KMS-11 (cell line): ENCODE results near the gene COPA.

Experiments
- H2AFZ ChIP-seq: fragments of 200-600 bp; sonication (generic); 2 replicates; pipeline ENCODE4 v1.6.1; 2016; ENCODE audit warnings: antibody characterized with exemption, mixed run types, low read depth
- H3K27ac ChIP-seq: fragments of 200-600 bp; sonication (generic); 2 replicates; pipeline ENCODE4 v1.6.1; 2016; ENCODE audit warnings: mild to moderate bottlenecking, mixed run types
- H3K27me3 ChIP-seq: fragments of 200-600 bp; sonication (generic); 2 replicates; pipeline ENCODE4 v1.6.1; 2017; ENCODE audit warnings: mild to moderate bottlenecking, low read depth, mixed run types, moderate library complexity; ENCODE audit not compliant: insufficient read depth
- H3K36me3 ChIP-seq: fragments of 200-600 bp; sonication (generic); 2 replicates; pipeline ENCODE4 v1.6.1; 2017; ENCODE audit warnings: mild to moderate bottlenecking, mixed run types; ENCODE audit not compliant: insufficient read depth
- H3K4me1 ChIP-seq: fragments of 200-600 bp; sonication (generic); 2 replicates; pipeline ENCODE4 v1.6.1; 2016; ENCODE audit warnings: mild to moderate bottlenecking, low read depth, mixed run types; ENCODE audit not compliant: poor library complexity, severe bottlenecking
- H3K4me2 ChIP-seq: fragments of 200-600 bp; sonication (generic); 2 replicates; pipeline ENCODE4 v1.7.0; 2016; ENCODE audit warnings: mild to moderate bottlenecking, mixed run types
- H3K4me3 ChIP-seq: fragments of 200-600 bp; sonication (generic); IDR thresholded peaks from 2 replicates; pipeline ENCODE4 v1.6.1; 2017; ENCODE audit warnings: low read depth, low read length, mixed read lengths; ENCODE audit not compliant: insufficient read depth
- H3K79me2 ChIP-seq: fragments of 200-600 bp; sonication (generic); 2 replicates; pipeline ENCODE4 v1.6.1; 2016; ENCODE audit warnings: low read depth, mixed run types; ENCODE audit not compliant: insufficient read depth
- H3K9ac ChIP-seq: fragments of 200-600 bp; sonication (generic); 2 replicates; pipeline ENCODE4 v1.6.1; 2016; ENCODE audit warnings: mild to moderate bottlenecking, mixed run types
- H4K20me1 ChIP-seq: fragments of 200-600 bp; sonication (generic); 2 replicates; pipeline ENCODE4 v1.6.1; 2016; ENCODE audit warnings: mild to moderate bottlenecking, mixed run types; ENCODE audit not compliant: insufficient read depth
- TF ChIP-seq, protein P1 (sequence below): fragments of 200-600 bp; sonication (generic); conservative IDR thresholded peaks from 2 replicates; pipeline ENCODE4 v1.6.1; 2017; ENCODE audit warnings: low read depth, mild to moderate bottlenecking, antibody characterized with exemption, low read length, moderate library complexity, mixed read lengths

The COPA gene

DNA sequence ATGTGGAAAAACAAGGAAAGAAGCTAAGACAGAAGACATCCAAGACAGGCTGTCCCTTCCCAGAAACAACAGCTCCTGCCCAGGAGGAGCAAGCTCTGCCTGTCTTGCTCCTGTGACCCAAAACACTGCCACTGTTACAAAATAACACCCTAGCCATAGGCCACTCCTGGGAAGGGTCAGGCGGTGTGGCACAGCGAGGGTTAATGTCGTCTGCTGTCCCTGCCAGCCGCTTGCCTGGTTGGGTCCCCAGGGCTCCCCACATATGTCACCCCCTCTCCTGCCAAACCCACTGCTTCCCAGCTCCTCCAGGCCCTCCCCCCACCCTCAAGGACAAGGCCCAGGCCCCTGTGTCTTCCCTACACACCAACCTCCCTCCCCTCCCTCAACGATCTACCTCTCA is 20.0 kb upstream of the COPA start:
- Histone ChIP-seq H2AFZ (no peak overlapping the region), H3K27me3 (no peaks in the 10 kb centered on the region), H3K27ac (no peak overlapping the region), H3K79me2 (no peaks in the 10 kb centered on the region), H3K4me3 (no peak overlapping the region), H4K20me1 (no peaks in the 10 kb centered on the region), H3K4me2 (no peak overlapping the region), H3K36me3 (peaks cover 6% of the 10 kb centered on the region; the same call in 1 of the 2 replicates), H3K9ac (no peak overlapping the region), H3K4me1 (peaks cover 17% of the 10 kb centered on the region)
- TF ChIP-seq, protein P1, sequence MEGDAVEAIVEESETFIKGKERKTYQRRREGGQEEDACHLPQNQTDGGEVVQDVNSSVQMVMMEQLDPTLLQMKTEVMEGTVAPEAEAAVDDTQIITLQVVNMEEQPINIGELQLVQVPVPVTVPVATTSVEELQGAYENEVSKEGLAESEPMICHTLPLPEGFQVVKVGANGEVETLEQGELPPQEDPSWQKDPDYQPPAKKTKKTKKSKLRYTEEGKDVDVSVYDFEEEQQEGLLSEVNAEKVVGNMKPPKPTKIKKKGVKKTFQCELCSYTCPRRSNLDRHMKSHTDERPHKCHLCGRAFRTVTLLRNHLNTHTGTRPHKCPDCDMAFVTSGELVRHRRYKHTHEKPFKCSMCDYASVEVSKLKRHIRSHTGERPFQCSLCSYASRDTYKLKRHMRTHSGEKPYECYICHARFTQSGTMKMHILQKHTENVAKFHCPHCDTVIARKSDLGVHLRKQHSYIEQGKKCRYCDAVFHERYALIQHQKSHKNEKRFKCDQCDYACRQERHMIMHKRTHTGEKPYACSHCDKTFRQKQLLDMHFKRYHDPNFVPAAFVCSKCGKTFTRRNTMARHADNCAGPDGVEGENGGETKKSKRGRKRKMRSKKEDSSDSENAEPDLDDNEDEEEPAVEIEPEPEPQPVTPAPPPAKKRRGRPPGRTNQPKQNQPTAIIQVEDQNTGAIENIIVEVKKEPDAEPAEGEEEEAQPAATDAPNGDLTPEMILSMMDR = no peak

DNA sequence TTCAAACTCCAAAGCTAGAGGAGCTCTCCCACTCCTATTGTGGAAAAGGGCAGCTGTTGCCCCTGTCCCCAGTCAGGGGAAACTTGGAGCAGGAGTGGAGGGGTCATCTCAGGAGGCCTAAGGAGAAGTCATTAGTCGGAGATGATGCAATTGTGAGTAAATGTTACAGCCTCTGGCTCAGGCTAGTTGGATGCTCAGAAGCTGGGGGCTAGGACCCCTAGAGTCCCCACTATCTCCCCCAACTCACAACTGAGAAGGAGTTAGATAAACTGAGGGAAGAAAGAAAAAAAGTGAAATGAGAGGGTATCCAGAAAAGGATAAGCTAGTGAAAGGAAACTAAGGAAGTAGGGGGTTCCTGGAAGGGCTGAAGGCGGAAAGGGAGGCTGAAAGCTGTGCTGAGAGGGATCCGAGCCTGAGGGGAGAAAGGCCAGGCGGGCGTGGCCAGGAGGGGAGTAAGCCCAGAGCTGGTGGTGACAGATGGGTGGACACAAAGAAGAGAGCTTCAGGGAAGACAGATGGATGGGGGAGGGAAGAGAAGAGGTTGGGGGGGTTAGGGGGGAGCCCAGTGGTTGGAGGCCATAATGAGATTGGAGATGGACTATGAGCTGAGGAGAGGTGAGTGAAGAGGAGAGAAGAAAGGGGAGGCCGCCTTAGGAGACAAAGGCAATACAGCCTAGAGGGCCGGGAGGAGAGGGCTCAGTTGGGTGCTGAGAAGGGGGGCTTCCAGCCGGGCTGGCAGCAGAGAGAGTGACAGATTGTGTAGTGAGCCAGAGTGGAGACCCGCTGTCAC is 19.3 kb upstream of the COPA start:
- Histone ChIP-seq H2AFZ (no peak overlapping the region), H3K9ac (no peak overlapping the region), H3K4me3 (no peak overlapping the region), H3K79me2 (no peaks in the 10 kb centered on the region), H3K27ac (no peak overlapping the region), H3K4me1 (peaks cover 17% of the 10 kb centered on the region), H4K20me1 (no peaks in the 10 kb centered on the region), H3K27me3 (no peaks in the 10 kb centered on the region), H3K36me3 (peaks cover 12% of the 10 kb centered on the region; the same call in 1 of the 2 replicates), H3K4me2 (no peak overlapping the region)
- TF ChIP-seq, protein P1 = no peak

DNA sequence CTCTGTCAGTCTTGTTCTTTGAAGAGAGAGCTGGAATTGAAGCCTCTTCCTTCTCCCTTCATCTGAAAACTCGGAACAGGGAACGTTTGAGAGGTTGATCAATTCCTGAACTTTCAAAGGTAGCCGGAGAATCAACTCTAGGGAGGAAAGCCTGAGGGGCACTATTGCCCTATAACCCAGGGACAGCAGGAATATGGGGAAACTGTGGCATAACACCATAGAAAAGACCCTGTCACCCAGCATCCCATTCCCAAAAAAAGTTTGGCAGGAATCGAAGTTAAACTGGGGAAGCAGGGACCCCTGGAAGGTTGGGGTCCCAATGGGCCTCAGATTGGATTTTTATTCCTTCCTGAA is 18.7 kb upstream of the COPA start:
- H3K79me2 ChIP-seq = no peaks in the 10 kb centered on the region
- no peaks in the 10 kb centered on the region for H3K27me3 ChIP-seq
- H2AFZ ChIP-seq = no peak overlapping the region
- H3K4me3 ChIP-seq = no peak overlapping the region
- H3K4me2 ChIP-seq = no peak overlapping the region
- H3K9ac ChIP-seq = no peak overlapping the region
- H3K4me1 ChIP-seq = peaks cover 17% of the 10 kb centered on the region
- peaks cover 12% of the 10 kb centered on the region; the same call in 1 of the 2 replicates for H3K36me3 ChIP-seq
- TF ChIP-seq, protein P1 = no peak
- H4K20me1 ChIP-seq = no peaks in the 10 kb centered on the region
- H3K27ac ChIP-seq = no peak overlapping the region

DNA sequence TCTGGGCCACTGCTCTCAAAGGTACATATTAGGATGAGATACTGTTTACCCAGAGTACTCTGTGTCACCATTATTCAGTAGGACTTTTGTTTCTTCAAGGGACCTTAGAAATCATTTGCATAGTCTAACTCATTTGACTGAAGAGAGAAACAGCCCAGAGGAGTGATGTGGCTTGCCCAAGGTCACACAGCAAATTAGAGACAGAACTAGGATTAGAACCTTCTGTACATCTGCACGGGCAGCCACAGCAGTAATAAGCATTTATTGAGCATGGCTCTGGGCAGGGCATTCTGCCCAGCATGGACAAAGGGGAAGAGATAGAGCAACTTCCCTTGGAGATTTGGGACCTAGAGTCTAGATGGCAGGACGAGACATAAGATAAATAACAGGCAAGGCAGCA is 18.1 kb upstream of the COPA start:
- Histone ChIP-seq H3K9ac (no peak overlapping the region), H2AFZ (no peak overlapping the region), H3K36me3 (peaks cover 13% of the 10 kb centered on the region; the same call in 1 of the 2 replicates), H3K79me2 (no peaks in the 10 kb centered on the region), H3K4me2 (no peak overlapping the region), H3K27me3 (no peaks in the 10 kb centered on the region), H3K4me3 (no peak overlapping the region), H3K4me1 (peaks cover 17% of the 10 kb centered on the region), H4K20me1 (no peaks in the 10 kb centered on the region), H3K27ac (no peak overlapping the region)
- TF ChIP-seq, protein P1 = 0 out of 2 replicates have a peak, but pooled peaks have one; percentile 11
